ENCODE measurements around the gene NPAS3.

The NPAS3 gene

GRCh38 chr14:33849455-33849801 lies 910.7 kb downstream of the NPAS3 start:
- no peak for DNase-seq

- no peak for DNase-seq
Measured at GRCh38 chr14:33850826-33851225, 912.1 kb downstream of the NPAS3 start.

GRCh38 chr14:33851366-33851765 lies 912.7 kb downstream of the NPAS3 start:
- no peak for DNase-seq

- DNase-seq, result no peak
Measured at GRCh38 chr14:33851931-33852330, 913.3 kb downstream of the NPAS3 start.
